ENCODE data around the gene METTL5.
"Not testable (repeated sequence)": the region's sequence is repeated elsewhere in the genome, so short reads cannot be mapped to it uniquely, and the experiment has no call there.

Gene METTL5

DNA sequence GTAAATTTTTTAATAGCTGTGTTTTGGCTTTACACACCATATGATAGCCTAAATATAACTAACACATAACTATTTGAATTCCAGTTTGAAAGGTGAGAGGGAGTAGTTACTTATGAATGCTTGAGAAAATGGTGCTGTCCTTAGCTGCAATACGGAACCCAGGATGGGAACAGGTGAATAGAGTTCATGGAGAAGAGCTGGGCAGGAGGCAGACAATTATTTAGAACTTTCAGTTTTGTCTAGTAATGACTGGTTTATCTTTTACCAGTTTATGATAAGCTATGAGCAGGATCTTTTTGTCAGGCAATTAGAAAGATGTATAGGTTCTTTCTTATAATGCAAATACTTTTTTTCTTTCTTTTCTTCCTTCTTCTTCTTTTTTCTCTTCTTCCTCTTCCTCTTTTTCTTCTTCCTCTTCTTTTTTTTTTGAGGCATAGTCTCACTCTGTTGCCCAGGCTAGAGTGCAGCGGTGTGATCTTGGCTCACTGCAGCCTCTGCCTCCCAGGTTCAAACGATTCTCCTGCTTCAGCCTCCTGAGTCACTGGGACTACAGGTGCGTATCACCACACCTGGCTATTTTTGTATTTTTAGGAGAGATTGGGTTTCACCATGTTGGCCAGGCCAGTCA is 28.4 kb upstream of the METTL5 start:
- Histone ChIP-seq H3K36me3 (ENCODE audit: insufficient read depth, low read length) (peaks cover 8% of the 10 kb centered on the region), H3K9me3 (replicated peaks; ENCODE audit: low read length) (no peaks in the 10 kb centered on the region), H3K9ac (ENCODE audit: low read depth, low read length) (no peak overlapping the region), H3K4me2 (ENCODE audit: low read length) (no peak overlapping the region), H3K4me3 (ENCODE audit: low read length) (no peak overlapping the region), H3K4me1 (ENCODE audit: control insufficient read depth, insufficient read depth, low read length) (no peaks in the 10 kb centered on the region), H3K27me3 (ENCODE audit: control insufficient read depth, insufficient read depth, low read length) (no peaks in the 10 kb centered on the region)

DNA sequence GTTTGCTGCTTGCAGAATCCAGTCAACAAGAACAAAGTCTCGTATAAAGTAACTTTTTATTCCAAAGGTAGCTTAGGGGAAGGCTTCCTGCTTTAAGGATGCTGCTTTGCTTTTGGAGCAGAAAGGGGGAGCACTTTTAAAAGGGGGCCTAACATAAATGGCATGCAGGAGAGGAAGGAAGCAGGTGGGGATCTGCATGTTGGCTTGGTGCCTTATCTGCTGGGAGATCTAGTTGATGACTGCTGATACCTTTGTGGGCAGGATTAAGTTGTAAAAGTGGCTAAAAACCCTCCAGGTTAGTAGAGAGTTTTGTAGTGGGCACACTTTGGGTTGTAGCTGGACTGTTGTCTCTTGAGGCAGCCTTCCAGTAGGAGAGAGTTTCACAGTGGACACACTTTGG is 25.0 kb upstream of the METTL5 start:
- Histone ChIP-seq H3K27me3 (ENCODE audit: control insufficient read depth, insufficient read depth, low read length) (no peaks in the 10 kb centered on the region), H3K4me3 (ENCODE audit: low read length) (no peak overlapping the region), H3K4me2 (ENCODE audit: low read length) (no peak overlapping the region), H3K4me1 (ENCODE audit: control insufficient read depth, insufficient read depth, low read length) (no peaks in the 10 kb centered on the region), H3K9ac (ENCODE audit: low read depth, low read length) (no peak overlapping the region), H3K9me3 (replicated peaks; ENCODE audit: low read length) (no peaks in the 10 kb centered on the region), H3K36me3 (ENCODE audit: insufficient read depth, low read length) (peaks cover 8% of the 10 kb centered on the region)

DNA sequence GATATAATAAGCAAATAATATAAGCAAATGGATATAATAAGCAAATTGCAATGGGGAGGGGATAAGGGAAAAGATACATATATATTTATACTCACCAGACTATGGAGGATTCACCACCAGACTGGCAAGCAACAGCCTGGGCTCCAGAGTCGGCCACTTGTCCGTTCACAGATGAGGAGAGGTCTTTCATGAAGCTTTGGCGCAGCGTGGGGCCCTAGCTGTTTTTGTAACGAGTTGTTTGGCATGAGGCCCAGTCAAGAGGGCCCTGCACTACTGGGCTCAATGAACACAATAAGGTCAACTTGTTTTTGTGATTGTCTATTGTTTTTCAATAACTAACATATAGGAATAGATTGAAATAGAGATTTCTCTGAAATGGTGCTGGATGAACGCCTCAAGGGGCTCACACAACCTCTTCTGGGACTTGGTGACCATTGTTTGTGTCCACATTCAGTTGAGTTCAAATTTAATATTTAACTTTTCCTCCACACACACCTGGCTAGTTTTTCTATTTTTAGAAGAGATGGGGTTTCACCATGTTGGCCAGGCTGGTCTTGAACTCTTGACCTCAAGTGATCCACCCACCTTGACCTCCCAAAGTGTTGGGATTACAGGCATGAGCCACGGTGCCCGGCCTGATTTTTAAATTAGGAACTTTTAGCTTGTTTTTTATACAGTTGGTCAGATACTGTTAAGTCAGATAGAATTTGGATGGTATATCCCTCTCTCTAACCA is 24.4 kb upstream of the METTL5 start:
- H3K27me3 ChIP-seq (ENCODE audit: control insufficient read depth, insufficient read depth, low read length), result not testable (repeated sequence)

DNA sequence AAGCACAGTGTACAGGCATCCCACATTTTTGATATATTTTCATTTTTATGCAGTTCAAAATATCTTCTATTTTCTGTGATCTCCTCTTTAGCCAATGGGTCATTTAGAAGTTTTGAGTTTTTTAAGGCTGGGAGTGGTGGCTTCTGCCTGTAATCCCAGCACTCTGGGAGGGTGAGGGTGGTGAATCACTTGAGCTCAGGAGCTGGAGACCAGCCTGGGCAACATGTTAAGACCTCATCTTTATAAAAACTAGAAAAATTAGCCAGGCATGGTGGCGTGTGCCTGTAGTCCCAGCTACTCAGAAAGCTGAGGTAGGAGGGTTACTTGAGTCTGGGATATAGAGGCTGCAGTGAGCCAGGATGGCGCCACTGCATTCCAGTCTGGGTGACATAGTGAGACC is 20.3 kb upstream of the METTL5 start:
- Histone ChIP-seq H3K36me3 (ENCODE audit: insufficient read depth, low read length) (peaks cover 11% of the 10 kb centered on the region), H3K4me3 (ENCODE audit: low read length) (no peak overlapping the region), H3K4me2 (ENCODE audit: low read length) (no peak overlapping the region), H3K27me3 (ENCODE audit: control insufficient read depth, insufficient read depth, low read length) (no peaks in the 10 kb centered on the region), H3K9me3 (replicated peaks; ENCODE audit: low read length) (no peaks in the 10 kb centered on the region), H3K9ac (ENCODE audit: low read depth, low read length) (no peak overlapping the region), H3K4me1 (ENCODE audit: control insufficient read depth, insufficient read depth, low read length) (no peaks in the 10 kb centered on the region)

More for the DNA sequence above, 24.4 kb upstream of the METTL5 start:
- H3K9ac ChIP-seq (ENCODE audit: low read depth, low read length); H3K4me2 ChIP-seq (ENCODE audit: low read length); H3K4me3 ChIP-seq (ENCODE audit: low read length); H3K36me3 ChIP-seq (ENCODE audit: insufficient read depth, low read length); H3K4me1 ChIP-seq (ENCODE audit: control insufficient read depth, insufficient read depth, low read length); H3K9me3 ChIP-seq (replicated peaks; ENCODE audit: low read length): not testable (repeated sequence)

DNA sequence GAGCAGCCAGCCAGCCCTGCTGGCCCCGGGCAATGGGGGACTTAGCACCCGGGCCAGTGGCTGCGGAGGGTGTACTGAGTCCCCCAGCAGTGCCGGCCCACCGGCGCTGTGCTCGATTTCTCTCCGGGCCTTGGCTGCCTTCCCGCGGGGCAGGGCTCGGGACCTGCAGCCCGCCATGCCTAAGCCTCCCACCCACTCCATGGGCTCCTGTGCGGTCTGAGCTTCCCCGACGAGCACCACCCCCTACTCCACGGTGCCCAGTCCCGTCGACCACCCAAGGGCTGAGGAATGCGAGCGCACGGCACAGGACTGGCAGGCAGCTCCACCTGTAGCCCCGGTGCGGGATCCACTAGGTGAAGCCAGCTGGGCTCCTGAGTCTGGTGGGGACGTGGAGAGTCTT is 16.9 kb upstream of the METTL5 start:
- not testable (repeated sequence) for H3K4me1 ChIP-seq (ENCODE audit: control insufficient read depth, insufficient read depth, low read length); H3K9me3 ChIP-seq (replicated peaks; ENCODE audit: low read length); H3K27me3 ChIP-seq (ENCODE audit: control insufficient read depth, insufficient read depth, low read length); H3K4me2 ChIP-seq (ENCODE audit: low read length); H3K9ac ChIP-seq (ENCODE audit: low read depth, low read length); H3K4me3 ChIP-seq (ENCODE audit: low read length)
- H3K36me3 ChIP-seq (ENCODE audit: insufficient read depth, low read length), result peaks cover 10% of the 10 kb centered on the region

DNA sequence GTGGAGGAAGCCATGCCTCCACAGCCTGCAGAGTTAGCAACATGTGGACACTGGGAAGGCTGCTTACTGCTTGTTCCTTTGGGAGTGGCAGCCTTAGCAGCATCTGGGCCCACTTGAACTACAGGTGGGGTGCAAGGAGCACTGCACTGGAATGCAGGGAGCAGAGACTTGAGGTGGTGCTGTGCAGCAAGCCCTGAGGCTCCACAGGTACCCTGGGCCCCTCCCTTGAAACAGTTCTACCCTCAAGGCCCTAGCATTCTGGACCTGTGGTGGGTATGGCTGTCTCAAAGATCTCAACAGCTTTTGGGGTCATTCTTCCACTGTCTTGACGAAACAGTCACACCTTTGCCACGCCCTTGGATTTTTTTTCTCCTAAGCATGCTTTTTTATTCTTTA is 16.0 kb upstream of the METTL5 start:
- no peak overlapping the region for H3K9ac ChIP-seq (ENCODE audit: low read depth, low read length)
- no peaks in the 10 kb centered on the region for H3K9me3 ChIP-seq (replicated peaks; ENCODE audit: low read length)
- no peaks in the 10 kb centered on the region for H3K27me3 ChIP-seq (ENCODE audit: control insufficient read depth, insufficient read depth, low read length)
- no peak overlapping the region for H3K4me2 ChIP-seq (ENCODE audit: low read length)
- no peak overlapping the region for H3K4me3 ChIP-seq (ENCODE audit: low read length)
- no peaks in the 10 kb centered on the region for H3K4me1 ChIP-seq (ENCODE audit: control insufficient read depth, insufficient read depth, low read length)
- H3K36me3 ChIP-seq (ENCODE audit: insufficient read depth, low read length), result peaks cover 10% of the 10 kb centered on the region

DNA sequence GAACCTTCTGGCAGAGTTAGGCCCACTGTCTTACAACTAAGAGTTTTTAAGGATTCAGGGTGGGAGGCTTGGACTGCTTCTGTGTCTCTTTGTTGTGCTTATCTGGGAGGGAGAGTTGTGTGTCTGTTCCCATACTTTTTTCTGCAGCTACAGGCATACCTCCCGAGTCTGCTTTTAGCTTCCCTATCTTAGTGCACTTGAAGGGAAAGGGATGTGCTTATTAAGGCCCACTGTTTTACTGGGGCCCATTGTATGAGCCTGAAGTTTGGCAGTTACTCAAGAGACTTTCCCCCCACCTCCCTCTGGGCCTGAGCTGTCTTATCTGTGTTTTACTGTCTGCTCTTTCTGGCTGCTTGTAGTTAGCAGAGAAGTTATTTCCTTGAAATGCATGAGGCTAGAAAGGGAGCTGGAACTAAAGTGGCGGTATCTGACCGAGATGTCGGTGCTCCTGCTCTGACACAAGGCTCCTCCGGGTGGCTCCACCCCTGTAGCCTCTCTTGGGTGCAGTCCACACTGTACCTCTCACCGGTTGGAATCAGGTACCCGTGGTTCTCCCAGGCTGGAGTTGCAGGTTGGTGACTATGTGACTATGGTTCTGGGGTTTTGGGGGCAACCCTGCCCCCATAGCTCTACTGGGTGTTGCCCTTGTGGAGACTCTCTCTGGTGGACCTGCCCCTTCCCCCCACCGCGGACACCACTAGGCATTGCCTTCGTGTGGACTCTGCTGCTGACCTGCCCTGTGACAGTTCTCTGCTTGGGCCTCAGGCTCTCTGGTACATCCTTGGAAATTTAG is 15.4 kb upstream of the METTL5 start:
- no peak overlapping the region for H3K4me2 ChIP-seq (ENCODE audit: low read length)
- peaks cover 10% of the 10 kb centered on the region for H3K36me3 ChIP-seq (ENCODE audit: insufficient read depth, low read length)
- no peaks in the 10 kb centered on the region for H3K27me3 ChIP-seq (ENCODE audit: control insufficient read depth, insufficient read depth, low read length)
- H3K4me3 ChIP-seq (ENCODE audit: low read length), result no peak overlapping the region
- H3K9ac ChIP-seq (ENCODE audit: low read depth, low read length), result no peak overlapping the region
- H3K4me1 ChIP-seq (ENCODE audit: control insufficient read depth, insufficient read depth, low read length), result no peaks in the 10 kb centered on the region
- H3K9me3 ChIP-seq (replicated peaks; ENCODE audit: low read length), result no peaks in the 10 kb centered on the region

DNA sequence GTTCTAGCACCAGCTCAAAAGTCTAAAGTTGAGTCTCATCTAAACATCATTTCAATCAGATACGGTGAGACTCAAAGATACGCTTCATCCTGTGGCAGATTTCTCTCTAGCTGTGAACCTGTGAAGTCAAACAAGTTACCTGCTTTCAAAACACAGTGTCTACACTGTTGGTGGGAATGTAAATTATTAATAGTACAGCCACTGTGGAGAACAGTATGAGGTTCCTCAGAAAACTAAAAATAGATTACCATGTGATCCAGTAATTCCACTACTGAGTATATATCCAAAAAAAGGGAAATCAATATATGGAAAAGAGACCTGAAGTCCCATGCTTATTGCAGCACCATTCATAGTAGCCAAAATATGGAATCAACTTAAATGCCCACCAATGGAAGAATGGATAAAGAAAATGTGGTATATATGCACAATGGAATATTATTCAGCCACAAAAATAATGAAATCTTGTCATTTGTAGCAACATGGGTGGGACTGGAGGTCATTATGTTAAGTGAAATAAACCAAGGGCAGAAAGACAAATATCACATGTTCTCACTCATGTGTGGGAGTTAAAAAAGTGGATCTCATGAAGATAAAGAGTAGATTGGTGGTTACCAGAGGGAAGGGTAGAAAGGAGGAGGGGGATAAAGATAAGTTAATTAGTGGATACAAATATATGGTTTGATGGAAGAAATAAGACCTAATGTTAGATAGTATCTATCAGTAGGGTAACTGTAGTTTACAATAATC is 14.2 kb upstream of the METTL5 start:
- Histone ChIP-seq H3K9me3 (replicated peaks; ENCODE audit: low read length) (no peaks in the 10 kb centered on the region), H3K27me3 (ENCODE audit: control insufficient read depth, insufficient read depth, low read length) (no peaks in the 10 kb centered on the region), H3K36me3 (ENCODE audit: insufficient read depth, low read length) (peaks cover 10% of the 10 kb centered on the region), H3K9ac (ENCODE audit: low read depth, low read length) (no peak overlapping the region), H3K4me2 (ENCODE audit: low read length) (no peak overlapping the region), H3K4me1 (ENCODE audit: control insufficient read depth, insufficient read depth, low read length) (no peaks in the 10 kb centered on the region), H3K4me3 (ENCODE audit: low read length) (no peak overlapping the region)

DNA sequence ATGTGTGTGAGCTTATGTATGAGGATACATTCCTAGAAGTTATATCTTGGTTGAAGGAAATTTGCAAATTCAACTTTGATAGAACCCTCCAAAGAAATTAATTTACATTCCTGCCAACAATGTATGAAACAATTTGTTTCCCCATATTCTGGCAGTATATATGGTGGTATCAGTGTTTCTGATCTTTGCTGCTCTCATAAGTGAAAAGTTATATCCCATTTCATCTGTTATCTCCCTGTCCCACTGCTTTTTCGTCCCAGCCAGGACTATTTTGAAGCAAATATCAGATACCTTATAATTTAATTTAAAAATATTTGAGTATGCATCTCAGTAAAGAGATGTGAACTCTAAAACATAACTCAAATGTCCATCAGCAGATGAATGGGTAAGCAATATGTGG is 9.7 kb upstream of the METTL5 start:
- no peak overlapping the region for H3K4me3 ChIP-seq (ENCODE audit: low read length)
- no peaks in the 10 kb centered on the region for H3K9me3 ChIP-seq (replicated peaks; ENCODE audit: low read length)
- H3K9ac ChIP-seq (ENCODE audit: low read depth, low read length), result no peak overlapping the region
- H3K4me1 ChIP-seq (ENCODE audit: control insufficient read depth, insufficient read depth, low read length), result peaks cover 18% of the 10 kb centered on the region
- H3K27me3 ChIP-seq (ENCODE audit: control insufficient read depth, insufficient read depth, low read length), result no peaks in the 10 kb centered on the region
- peaks cover 3% of the 10 kb centered on the region for H3K36me3 ChIP-seq (ENCODE audit: insufficient read depth, low read length)
- H3K4me2 ChIP-seq (ENCODE audit: low read length), result no peak overlapping the region

DNA sequence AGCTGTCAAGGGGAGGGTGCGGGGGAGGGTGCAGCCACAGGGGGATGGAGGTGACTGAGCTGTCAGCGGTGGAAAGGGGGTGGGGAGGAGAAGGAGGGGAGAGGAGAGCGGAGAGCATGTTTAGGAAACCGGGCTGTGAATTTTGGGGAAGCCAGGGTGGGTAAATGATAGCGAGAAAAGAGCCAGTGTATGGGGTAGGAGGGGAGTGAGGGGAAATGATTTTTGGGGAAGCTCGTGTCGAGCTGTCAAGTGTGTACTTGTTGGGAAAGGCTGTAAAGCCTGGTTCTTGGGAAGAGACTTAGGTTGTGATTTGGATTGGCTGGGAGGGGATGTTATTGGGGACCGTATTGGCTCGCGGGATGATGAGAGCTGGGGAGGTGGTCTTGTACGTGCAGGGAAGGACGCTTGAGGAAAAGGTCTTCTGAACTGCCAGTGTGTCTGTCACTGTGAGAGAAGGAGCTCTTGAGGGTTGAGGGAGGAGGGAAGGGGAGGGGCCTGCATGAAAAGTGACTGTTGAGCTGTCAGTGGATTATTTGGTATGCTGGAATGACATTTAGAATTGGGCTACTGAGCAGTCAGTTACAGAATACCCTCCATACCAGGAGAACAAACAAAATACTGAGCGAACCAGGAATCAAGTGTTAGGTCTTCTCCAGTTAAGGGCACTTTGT is 3.6 kb upstream of the METTL5 start:
- Histone ChIP-seq H3K9ac (ENCODE audit: low read depth, low read length) (peak overlapping the region; percentile 91), H3K4me3 (ENCODE audit: low read length) (peak overlapping the region; percentile 78), H3K4me2 (ENCODE audit: low read length) (peak overlapping the region; percentile 81), H3K9me3 (replicated peaks; ENCODE audit: low read length) (no peaks in the 10 kb centered on the region), H3K36me3 (ENCODE audit: insufficient read depth, low read length) (no peaks in the 10 kb centered on the region), H3K27me3 (ENCODE audit: control insufficient read depth, insufficient read depth, low read length) (no peaks in the 10 kb centered on the region), H3K4me1 (ENCODE audit: control insufficient read depth, insufficient read depth, low read length) (peaks cover 25% of the 10 kb centered on the region)
